HepG2 (cell line): ENCODE results near the gene IQSEC1. TPM values are rescaled to one million over a fixed set of nuclear protein-coding genes. Genes with fewer than 3 reads are reported as not detected.

Experiments
- ESRRA ChIP-seq: sonication (generic); formaldehyde crosslinking; IDR thresholded peaks from 2 replicates; pipeline ENCODE4 v1.5.1; 2020; ENCODE audit warnings: mild to moderate bottlenecking, low read depth, missing genetic modification reagents
- GATA4 ChIP-seq: sonication (generic); IDR thresholded peaks from 2 replicates; pipeline ENCODE4 v1.6.1; 2016; ENCODE audit warnings: antibody characterized with exemption, low read depth, borderline replicate concordance
- GFI1 ChIP-seq: sonication (generic); formaldehyde crosslinking; IDR thresholded peaks from 2 replicates; pipeline ENCODE4 v1.5.0; 2020; ENCODE audit warnings: missing genetic modification reagents, mild to moderate bottlenecking, borderline replicate concordance
- GTF2F1 ChIP-seq: fragments of 150-350 bp; IDR thresholded peaks from 2 replicates; pipeline ENCODE4 v1.6.1; 2014; ENCODE audit warnings: low read length
- IKZF4 ChIP-seq: sonication (generic); formaldehyde crosslinking; IDR thresholded peaks from 2 replicates; pipeline ENCODE4 v1.5.1; 2020; ENCODE audit warnings: borderline replicate concordance, mild to moderate bottlenecking, low read depth, missing genetic modification reagents; ENCODE audit errors: not compliant biosample characterization
- MIER3 ChIP-seq: IDR thresholded peaks from 2 replicates; pipeline ENCODE4 v1.6.1; 2016; ENCODE audit warnings: missing compliant biosample characterization, borderline replicate concordance
- RBM22 ChIP-seq: fragments of 200-400 bp; formaldehyde crosslinking; optimal IDR thresholded peaks from 2 replicates; pipeline ENCODE3; 2017; ENCODE audit warnings: mild to moderate bottlenecking, low read length, moderate library complexity
- RCOR2 ChIP-seq: IDR thresholded peaks from 2 replicates; pipeline ENCODE4 v1.6.1; 2016; ENCODE audit warnings: missing biosample characterization, missing genetic modification reagents
- TARDBP ChIP-seq: sonication (generic); formaldehyde crosslinking; IDR thresholded peaks from 2 replicates; pipeline ENCODE4 v1.8.0; 2022; ENCODE audit warnings: mild to moderate bottlenecking, missing genetic modification reagents
- TMF1 ChIP-seq: sonication (generic); formaldehyde crosslinking; IDR thresholded peaks from 2 replicates; pipeline ENCODE4 v1.8.1; 2022; ENCODE audit warnings: low read depth, missing genetic modification reagents
- ZNF558 ChIP-seq: sonication (generic); formaldehyde crosslinking; IDR thresholded peaks from 2 replicates; pipeline ENCODE4 v1.9.0; 2022; ENCODE audit warnings: mild to moderate bottlenecking, missing genetic modification reagents, borderline replicate concordance
- polyA plus RNA-seq, 8 experiments: library from polyadenylated mRNA; depleted of rRNA in 3 of 8; stranded (reverse) in 7 of 8; unstranded in 1 of 8; fragments of >200 nt; fragmentation: Illumina TruSeq in 4 of 8; extraction: Trizol in 4 of 8; gene quantifications; 2 replicates each; pipeline versions ENCODE4 v1.2.1 to v1.2.3, GENCODE V29; 2011 to 2016; ENCODE audit warnings: low read depth in 4 of 8, missing spikeins in 1 of 8, mixed read lengths in 1 of 8; ENCODE audit not compliant: insufficient read depth in 1 of 8
- total RNA-seq, 5 experiments: library from RNA; depleted of rRNA; stranded (reverse); fragments of >200 nt; fragmentation: Illumina TruSeq; extraction: Trizol; gene quantifications; 2 replicates each; pipeline ENCODE4 v1.2.3, GENCODE V29; 2016; ENCODE audit warnings: low read depth in 1 of 5
- TF ChIP-seq, protein P1 (sequence below): IDR thresholded peaks from 2 replicates; pipeline ENCODE4 v1.6.1; 2016; ENCODE audit warnings: low read depth, control low read depth
- TF ChIP-seq, protein P2 (sequence below): IDR thresholded peaks from 2 replicates; pipeline ENCODE4 v1.4.0; 2020; ENCODE audit warnings: mild to moderate bottlenecking, missing genetic modification reagents
- TF ChIP-seq, protein P3 (sequence below): sonication (generic); formaldehyde crosslinking; IDR thresholded peaks from 2 replicates; pipeline ENCODE4 v1.4.0; 2020; ENCODE audit warnings: mild to moderate bottlenecking, missing genetic modification reagents
- TF ChIP-seq, protein P4 (sequence below): IDR thresholded peaks from 2 replicates; pipeline ENCODE4 v1.6.1; 2016; ENCODE audit warnings: control low read depth

Gene IQSEC1
- total and polyA plus RNA-seq, 2 of the 13 experiments (the other 11 are each of a cell fraction or from before 2014, with no cell fraction given): 17.4 to 20.2 TPM

DNA sequence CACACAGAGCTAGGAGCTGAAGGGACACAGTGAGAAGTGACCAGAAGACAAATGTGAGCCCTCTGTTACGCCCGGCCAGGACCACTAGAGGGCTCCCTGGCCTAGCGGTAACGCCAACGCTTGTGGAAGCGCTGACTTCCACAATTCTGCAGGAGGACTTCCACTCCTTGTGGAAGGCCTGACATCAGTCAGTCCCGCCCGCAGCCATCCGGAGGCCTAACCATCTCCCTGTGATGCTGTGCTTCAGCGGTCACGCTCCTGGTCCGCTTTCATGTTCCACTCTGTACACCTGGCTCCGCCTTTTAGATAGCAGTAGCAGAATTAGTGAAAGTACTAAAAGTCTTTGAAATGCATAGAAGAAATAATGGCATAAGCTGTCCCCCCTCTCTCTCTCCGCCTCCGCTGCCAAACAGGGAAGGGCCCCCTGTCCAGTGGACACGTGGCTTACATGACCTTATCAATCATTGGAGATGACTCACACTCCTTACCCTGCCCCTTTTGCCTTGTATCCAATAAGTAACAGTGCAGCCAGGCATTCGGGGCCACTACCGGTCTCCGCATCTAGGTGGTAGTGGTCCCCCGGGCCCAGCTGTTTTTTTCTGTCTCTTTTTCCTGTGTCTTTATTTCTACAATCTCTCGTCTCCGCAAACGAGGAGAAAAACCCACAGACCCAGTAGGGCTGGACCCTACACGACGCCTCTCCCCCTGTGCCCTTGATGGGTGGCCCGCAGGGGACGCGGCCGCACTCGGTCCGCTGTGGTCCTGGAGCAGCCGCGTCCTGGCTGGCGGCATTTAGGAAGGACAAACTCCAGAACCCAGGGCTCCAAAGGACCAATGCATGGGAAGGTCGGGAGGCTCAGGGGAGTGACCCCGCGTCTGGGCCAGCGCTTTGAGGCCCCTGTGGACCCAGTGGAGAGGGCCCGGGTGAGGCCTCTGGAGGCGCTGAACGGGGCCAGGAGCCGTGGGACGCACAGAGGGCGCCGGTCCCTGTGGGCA is 204.9 kb downstream of the IQSEC1 start (continued):
- TF ChIP-seq TARDBP (CRISPR knock-in tag) (0 out of 2 replicates have a peak, but pooled peaks have one; percentile 18), ESRRA (CRISPR knock-in tag) (no peak), ZNF558 (no peak), RCOR2 (CRISPR knock-in tag) (no peak), IKZF4 (CRISPR knock-in tag) (no peak), GFI1 (no peak), GTF2F1 (no peak), TMF1 (CRISPR knock-in tag) (no peak), RBM22 (no peak), GATA4 (no peak), MIER3 (CRISPR knock-in tag) (peak; percentile 20; the same call in 1 of the 2 replicates)
- TF ChIP-seq, protein P1, sequence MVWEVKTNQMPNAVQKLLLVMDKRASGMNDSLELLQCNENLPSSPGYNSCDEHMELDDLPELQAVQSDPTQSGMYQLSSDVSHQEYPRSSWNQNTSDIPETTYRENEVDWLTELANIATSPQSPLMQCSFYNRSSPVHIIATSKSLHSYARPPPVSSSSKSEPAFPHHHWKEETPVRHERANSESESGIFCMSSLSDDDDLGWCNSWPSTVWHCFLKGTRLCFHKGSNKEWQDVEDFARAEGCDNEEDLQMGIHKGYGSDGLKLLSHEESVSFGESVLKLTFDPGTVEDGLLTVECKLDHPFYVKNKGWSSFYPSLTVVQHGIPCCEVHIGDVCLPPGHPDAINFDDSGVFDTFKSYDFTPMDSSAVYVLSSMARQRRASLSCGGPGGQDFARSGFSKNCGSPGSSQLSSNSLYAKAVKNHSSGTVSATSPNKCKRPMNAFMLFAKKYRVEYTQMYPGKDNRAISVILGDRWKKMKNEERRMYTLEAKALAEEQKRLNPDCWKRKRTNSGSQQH (CRISPR knock-in tag): no peak
- TF ChIP-seq, protein P2, sequence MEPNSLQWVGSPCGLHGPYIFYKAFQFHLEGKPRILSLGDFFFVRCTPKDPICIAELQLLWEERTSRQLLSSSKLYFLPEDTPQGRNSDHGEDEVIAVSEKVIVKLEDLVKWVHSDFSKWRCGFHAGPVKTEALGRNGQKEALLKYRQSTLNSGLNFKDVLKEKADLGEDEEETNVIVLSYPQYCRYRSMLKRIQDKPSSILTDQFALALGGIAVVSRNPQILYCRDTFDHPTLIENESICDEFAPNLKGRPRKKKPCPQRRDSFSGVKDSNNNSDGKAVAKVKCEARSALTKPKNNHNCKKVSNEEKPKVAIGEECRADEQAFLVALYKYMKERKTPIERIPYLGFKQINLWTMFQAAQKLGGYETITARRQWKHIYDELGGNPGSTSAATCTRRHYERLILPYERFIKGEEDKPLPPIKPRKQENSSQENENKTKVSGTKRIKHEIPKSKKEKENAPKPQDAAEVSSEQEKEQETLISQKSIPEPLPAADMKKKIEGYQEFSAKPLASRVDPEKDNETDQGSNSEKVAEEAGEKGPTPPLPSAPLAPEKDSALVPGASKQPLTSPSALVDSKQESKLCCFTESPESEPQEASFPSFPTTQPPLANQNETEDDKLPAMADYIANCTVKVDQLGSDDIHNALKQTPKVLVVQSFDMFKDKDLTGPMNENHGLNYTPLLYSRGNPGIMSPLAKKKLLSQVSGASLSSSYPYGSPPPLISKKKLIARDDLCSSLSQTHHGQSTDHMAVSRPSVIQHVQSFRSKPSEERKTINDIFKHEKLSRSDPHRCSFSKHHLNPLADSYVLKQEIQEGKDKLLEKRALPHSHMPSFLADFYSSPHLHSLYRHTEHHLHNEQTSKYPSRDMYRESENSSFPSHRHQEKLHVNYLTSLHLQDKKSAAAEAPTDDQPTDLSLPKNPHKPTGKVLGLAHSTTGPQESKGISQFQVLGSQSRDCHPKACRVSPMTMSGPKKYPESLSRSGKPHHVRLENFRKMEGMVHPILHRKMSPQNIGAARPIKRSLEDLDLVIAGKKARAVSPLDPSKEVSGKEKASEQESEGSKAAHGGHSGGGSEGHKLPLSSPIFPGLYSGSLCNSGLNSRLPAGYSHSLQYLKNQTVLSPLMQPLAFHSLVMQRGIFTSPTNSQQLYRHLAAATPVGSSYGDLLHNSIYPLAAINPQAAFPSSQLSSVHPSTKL (CRISPR knock-in tag): peak; percentile 32
- TF ChIP-seq, protein P3, sequence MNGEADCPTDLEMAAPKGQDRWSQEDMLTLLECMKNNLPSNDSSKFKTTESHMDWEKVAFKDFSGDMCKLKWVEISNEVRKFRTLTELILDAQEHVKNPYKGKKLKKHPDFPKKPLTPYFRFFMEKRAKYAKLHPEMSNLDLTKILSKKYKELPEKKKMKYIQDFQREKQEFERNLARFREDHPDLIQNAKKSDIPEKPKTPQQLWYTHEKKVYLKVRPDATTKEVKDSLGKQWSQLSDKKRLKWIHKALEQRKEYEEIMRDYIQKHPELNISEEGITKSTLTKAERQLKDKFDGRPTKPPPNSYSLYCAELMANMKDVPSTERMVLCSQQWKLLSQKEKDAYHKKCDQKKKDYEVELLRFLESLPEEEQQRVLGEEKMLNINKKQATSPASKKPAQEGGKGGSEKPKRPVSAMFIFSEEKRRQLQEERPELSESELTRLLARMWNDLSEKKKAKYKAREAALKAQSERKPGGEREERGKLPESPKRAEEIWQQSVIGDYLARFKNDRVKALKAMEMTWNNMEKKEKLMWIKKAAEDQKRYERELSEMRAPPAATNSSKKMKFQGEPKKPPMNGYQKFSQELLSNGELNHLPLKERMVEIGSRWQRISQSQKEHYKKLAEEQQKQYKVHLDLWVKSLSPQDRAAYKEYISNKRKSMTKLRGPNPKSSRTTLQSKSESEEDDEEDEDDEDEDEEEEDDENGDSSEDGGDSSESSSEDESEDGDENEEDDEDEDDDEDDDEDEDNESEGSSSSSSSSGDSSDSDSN (CRISPR knock-in tag): peak; percentile 77
- TF ChIP-seq, protein P4, sequence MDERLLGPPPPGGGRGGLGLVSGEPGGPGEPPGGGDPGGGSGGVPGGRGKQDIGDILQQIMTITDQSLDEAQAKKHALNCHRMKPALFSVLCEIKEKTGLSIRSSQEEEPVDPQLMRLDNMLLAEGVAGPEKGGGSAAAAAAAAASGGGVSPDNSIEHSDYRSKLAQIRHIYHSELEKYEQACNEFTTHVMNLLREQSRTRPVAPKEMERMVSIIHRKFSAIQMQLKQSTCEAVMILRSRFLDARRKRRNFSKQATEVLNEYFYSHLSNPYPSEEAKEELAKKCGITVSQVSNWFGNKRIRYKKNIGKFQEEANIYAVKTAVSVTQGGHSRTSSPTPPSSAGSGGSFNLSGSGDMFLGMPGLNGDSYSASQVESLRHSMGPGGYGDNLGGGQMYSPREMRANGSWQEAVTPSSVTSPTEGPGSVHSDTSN (CRISPR knock-in tag): no peak
